HL-60 (cell line): Measurements from ENCODE around the gene MALAT1.

Experiments used
- GABPA ChIP-seq: IDR thresholded peaks from 2 replicates; pipeline ENCODE4 v1.6.1; 2012; ENCODE audit warnings: low read depth
- POLR2AphosphoS5 ChIP-seq: IDR thresholded peaks from 2 replicates; pipeline ENCODE4 v1.6.1; 2012; ENCODE audit warnings: low read depth
- SPI1 ChIP-seq: IDR thresholded peaks from 2 replicates; pipeline ENCODE4 v1.6.1; 2012; ENCODE audit warnings: low read depth, mild to moderate bottlenecking, borderline replicate concordance
- TF ChIP-seq, protein P1 (sequence below): IDR thresholded peaks from one replicate; pipeline ENCODE4 v1.5.1; 2011; ENCODE audit warnings: low read length, control low read depth, inconsistent platforms; ENCODE audit not compliant: insufficient read depth
- TF ChIP-seq, protein P2 (sequence below): IDR thresholded peaks from 2 replicates; pipeline ENCODE4 v1.6.1; 2012; ENCODE audit warnings: low read depth; ENCODE audit not compliant: insufficient replicate concordance

DNA sequence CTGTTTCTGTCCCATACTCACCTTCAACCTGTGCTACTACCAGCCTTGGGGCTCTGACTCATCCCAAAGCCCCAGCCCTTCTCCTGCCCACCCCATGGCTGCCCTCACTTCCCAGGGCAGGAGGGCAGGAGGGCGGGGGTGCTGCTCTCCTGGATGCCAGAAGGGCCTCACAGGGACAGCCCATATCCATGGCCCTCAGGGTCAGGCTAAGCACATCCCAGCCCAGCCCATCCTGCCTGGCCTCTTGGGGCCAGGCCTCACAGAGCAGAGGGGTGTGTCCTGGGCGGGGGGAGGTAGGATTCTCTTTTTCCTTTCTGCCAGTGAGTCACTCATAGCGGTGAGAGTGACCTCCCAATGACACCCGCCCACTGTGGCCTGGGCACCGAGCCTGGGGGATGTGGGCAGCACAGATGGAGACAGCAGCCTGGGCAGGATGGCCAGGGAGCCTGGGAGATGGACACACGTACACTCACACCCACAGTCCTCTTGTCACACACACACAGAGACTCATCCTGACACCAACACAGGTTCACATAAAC is 56.9 kb downstream of the MALAT1 start:
- TF ChIP-seq, protein P1, sequence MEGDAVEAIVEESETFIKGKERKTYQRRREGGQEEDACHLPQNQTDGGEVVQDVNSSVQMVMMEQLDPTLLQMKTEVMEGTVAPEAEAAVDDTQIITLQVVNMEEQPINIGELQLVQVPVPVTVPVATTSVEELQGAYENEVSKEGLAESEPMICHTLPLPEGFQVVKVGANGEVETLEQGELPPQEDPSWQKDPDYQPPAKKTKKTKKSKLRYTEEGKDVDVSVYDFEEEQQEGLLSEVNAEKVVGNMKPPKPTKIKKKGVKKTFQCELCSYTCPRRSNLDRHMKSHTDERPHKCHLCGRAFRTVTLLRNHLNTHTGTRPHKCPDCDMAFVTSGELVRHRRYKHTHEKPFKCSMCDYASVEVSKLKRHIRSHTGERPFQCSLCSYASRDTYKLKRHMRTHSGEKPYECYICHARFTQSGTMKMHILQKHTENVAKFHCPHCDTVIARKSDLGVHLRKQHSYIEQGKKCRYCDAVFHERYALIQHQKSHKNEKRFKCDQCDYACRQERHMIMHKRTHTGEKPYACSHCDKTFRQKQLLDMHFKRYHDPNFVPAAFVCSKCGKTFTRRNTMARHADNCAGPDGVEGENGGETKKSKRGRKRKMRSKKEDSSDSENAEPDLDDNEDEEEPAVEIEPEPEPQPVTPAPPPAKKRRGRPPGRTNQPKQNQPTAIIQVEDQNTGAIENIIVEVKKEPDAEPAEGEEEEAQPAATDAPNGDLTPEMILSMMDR, result no peak
- no peak for TF ChIP-seq POLR2AphosphoS5
- TF ChIP-seq, protein P2, sequence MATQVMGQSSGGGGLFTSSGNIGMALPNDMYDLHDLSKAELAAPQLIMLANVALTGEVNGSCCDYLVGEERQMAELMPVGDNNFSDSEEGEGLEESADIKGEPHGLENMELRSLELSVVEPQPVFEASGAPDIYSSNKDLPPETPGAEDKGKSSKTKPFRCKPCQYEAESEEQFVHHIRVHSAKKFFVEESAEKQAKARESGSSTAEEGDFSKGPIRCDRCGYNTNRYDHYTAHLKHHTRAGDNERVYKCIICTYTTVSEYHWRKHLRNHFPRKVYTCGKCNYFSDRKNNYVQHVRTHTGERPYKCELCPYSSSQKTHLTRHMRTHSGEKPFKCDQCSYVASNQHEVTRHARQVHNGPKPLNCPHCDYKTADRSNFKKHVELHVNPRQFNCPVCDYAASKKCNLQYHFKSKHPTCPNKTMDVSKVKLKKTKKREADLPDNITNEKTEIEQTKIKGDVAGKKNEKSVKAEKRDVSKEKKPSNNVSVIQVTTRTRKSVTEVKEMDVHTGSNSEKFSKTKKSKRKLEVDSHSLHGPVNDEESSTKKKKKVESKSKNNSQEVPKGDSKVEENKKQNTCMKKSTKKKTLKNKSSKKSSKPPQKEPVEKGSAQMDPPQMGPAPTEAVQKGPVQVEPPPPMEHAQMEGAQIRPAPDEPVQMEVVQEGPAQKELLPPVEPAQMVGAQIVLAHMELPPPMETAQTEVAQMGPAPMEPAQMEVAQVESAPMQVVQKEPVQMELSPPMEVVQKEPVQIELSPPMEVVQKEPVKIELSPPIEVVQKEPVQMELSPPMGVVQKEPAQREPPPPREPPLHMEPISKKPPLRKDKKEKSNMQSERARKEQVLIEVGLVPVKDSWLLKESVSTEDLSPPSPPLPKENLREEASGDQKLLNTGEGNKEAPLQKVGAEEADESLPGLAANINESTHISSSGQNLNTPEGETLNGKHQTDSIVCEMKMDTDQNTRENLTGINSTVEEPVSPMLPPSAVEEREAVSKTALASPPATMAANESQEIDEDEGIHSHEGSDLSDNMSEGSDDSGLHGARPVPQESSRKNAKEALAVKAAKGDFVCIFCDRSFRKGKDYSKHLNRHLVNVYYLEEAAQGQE, result no peak
- TF ChIP-seq GABPA, result no peak
- no peak for TF ChIP-seq SPI1
